Stimulated activated naive CD4-positive, alpha-beta T cell (primary cell): ENCODE measurements around the gene USP35.
A peak's percentile ranks its signal among the peaks of the same experiment; 100 is the strongest.

Source experiments
- DNase-seq, 6 experiments: peaks; one replicate each; lab custom pipeline; 2025; lab: John Stamatoyannopoulos, UW

Gene USP35

GRCh38 chr11:78196661-78197091 lies 8.0 kb downstream of the USP35 start:
- DNase-seq = no peak

DNA sequence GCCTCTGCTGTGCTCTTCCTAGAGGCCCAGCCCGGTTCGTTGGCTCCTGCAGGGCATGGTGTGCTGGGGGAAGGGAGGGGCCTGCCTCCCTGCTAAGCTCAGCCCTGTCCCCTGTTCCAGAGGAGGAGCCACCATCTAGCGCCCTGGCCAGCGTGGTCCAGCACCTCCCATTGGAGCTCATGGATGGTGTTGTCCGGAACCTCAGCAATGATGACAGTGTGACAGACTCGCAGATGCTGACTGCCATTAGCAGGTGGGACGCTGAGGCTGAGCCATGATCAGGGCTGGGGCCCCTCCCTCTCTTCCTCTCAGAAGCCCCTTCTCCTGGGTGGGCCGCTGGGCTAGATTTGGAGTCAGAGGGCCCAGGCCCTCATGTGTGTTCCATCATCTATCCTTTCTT lies 9.1 kb downstream of the USP35 start:
- no peak for DNase-seq

DNA sequence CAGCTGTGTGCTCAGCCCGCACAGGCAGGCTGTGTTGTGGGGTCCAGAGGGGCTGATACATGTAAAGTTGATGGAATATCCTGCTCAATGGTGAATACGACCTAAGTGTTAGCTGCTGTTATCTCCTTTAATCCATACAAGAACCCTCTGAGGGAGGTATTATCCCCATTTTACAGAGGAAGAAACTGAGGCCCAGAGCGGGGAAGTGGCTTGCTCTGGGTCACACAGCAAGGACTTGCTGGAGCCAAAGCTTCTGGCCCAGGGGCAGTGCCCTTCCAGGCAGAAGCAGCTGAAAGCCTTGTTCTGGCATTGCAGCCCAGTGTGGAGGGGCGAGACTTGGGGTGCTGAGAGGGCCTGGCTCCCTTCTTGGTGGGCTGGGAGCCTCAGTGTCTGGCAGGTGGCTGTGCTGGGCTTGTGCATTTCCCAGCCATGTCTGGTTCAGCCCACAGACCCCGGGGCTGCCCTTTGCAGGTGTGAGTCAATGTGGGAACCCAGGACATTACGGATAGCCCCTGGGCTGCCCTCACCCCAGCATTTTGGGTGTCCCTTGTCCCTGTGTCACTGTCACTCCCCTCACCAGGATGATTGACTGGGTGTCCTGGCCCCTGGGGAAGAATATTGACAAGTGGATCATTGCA lies 10.4 kb downstream of the USP35 start:
- DNase-seq = no peak

DNA sequence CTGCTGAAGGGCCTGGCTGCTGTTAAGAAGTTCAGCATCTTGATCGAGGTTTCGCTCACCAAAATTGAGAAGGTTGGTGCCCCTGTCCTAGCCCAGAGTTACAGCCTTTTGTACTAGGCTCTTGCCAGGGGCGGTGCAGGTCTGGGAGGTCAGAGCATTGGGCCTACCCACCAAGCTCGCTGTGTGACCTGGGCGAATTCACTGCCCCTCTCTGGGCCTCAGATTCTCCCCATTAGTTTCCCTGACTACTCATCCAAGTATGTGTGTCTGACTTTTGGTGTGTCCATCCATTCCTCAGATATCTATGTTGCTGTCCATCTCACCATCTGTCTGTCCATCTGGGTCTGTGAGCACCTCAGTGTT lies 10.9 kb downstream of the USP35 start:
- no peak for DNase-seq

DNA sequence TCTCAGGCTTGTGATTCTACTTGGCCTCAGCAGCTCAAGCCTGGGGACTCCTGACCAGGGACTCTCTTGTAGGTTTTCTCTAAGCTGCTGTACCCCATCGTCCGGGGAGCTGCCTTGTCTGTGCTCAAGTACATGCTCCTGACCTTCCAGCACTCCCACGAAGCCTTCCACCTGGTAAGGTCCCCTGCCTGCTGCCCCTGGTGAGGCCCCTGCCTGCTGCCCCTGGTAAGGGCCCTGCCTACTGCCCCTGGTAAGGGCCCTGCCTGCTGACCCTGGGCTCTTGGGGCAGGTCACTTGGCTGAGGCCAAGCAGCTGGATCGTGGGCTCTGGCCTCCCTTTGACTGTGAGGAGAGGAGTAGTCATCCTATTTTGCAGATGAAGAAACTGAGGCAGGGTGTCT lies 11.3 kb downstream of the USP35 start:
- no peak for DNase-seq

DNA sequence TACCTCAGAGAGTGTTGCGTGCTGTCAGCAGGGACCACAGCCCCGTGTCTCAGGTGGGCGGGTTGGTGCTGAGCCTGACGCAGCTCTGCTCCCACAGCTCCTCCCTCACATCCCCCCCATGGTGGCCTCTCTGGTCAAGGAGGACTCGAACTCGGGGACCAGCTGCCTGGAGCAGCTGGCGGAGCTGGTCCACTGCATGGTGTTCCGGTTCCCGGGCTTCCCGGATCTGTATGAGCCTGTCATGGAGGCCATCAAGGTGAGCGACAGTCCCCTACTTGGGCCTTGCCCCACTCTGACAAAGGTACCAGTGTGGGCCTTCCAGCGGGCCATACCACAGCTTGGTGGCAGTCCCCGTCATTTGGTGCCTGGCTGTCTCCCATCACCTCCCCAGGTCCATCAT lies 11.8 kb downstream of the USP35 start:
- DNase-seq = no peak

GRCh38 chr11:78201096-78201818 lies 12.5 kb downstream of the USP35 start:
- peak in 2 of 6 experiments; percentile 8 to 27 for DNase-seq

DNA sequence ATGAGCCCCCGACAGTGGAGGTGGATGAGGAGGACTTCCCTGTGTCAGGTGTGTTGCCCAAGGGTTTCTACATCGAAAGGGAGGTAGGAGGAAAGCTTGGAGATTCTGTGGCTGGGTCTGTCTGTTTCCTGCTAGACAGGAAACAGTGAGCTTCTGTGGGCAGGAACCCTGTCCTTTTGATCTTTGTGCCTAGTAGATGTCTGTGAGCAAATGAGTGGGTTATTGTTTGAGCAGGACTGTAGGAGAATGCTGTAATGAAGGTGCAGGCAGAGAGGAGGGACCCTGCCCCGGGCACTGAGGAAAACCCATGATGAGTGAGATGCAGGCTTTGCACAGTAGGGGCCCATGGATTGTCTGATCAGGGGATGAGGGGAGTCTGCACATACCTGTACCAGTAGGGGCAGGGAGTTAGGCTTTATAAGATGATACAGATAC lies 14.0 kb downstream of the USP35 start:
- peak; percentile 67 to 90 (median 78) for DNase-seq

GRCh38 chr11:78203184-78203583 lies 14.5 kb downstream of the USP35 start:
- DNase-seq = peak; percentile 67 to 90 (median 77)

GRCh38 chr11:78205256-78205655 lies 16.5 kb downstream of the USP35 start:
- no peak for DNase-seq

- DNase-seq = no peak
Observed at GRCh38 chr11:78205691-78206090, 17.0 kb downstream of the USP35 start.

DNA sequence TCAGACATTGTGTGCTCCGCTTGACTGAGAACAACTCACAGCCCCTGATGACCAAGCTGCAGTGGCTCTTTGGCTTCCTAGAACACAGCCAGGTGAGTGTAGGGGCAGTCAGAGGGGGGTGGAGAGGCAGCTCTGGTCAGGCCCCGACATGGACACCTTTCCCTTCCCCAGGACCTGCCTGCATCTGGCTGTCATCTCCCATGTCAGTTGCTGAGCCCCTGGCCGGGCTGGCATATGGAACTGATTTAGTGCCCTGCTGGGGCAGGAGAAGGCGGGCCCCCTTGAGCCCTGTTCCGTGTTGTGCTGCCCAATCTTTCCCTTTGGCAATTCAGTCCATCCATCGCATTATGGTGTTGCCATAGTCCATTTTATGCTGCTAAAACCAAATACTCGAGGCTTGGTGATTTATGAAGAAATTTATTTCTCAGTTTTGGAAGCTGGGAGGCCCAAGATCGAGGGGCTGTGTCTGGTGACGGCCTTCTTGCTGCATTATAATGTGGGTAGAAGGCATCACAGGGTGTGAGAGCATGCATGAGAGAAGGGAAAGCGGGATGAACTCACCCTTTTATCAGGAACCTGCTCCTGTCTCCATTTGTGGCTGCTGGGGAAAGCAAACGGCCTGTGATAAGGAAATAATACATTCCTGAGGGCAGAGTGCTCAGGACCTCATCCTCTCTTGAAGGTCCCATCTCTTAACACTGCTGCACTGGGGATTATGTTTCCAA lies 19.0 kb downstream of the USP35 start:
- no peak for DNase-seq

DNA sequence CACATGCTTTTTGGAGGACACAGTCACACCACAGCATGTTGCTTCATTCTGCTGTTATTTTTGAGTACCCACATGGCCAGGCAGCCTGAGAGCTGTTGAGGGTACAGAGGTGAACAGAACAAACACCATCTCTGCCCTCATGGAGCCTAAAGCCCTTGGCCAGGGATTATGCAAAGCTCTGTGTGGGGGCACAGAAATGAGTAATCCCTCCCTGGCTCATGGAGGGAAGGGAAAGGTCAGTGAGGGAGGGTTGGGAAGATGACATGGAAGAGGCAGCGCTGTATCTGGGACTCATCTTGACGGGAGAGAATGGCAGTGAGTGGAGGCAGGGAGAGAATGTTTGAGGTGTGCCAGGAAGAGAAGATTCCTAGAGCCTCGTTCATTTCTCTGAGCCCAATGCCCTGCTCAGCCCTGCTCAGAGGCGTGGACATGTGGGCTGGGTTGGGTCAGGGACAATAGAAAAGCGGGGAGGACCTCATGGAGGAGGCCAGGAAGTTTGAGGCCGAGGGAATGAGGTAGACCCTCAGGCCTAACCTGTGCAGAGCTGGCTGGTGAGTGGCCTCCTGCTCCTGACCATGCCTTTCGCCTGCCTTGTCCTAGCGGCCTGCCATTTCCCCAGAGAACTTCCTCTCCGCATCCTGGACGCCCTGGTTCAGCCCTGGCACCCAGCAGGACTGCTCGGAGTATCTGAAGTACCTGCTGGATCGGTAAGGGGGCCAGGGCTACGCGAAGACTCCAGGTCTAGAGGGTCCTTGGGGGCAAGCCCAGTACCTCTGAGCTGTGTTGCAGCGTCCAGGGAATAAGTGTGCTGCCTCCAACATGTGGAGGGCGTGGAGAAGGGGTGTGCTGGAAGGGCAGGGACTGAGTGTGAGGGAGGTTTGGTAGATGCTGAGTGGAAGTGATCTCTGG lies 19.8 kb downstream of the USP35 start:
- DNase-seq = no peak

- no peak for DNase-seq
Observed at GRCh38 chr11:78209478-78209877, 20.8 kb downstream of the USP35 start.

DNA sequence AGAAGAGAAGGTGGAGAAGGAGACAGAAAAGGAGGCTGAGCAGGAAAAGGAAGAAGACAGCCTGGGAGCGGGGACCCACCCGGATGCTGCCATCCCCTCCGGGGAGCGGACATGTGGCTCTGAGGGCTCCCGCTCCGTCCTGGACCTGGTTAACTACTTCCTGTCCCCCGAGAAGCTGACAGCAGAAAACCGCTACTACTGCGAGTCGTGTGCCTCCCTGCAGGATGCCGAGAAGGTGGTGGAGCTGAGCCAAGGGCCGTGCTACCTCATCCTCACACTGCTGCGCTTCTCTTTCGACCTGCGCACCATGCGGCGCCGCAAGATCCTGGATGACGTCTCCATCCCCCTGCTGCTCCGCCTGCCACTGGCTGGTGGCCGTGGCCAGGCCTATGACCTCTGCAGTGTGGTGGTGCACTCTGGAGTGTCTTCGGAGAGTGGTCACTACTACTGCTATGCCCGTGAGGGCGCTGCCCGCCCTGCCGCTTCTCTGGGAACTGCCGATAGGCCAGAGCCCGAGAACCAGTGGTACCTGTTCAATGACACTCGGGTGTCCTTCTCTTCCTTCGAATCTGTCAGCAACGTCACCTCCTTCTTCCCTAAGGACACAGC lies 21.4 kb downstream of the USP35 start:
- DNase-seq = no peak

GRCh38 chr11:78211565-78211964 lies 22.8 kb downstream of the USP35 start:
- no peak for DNase-seq

DNA sequence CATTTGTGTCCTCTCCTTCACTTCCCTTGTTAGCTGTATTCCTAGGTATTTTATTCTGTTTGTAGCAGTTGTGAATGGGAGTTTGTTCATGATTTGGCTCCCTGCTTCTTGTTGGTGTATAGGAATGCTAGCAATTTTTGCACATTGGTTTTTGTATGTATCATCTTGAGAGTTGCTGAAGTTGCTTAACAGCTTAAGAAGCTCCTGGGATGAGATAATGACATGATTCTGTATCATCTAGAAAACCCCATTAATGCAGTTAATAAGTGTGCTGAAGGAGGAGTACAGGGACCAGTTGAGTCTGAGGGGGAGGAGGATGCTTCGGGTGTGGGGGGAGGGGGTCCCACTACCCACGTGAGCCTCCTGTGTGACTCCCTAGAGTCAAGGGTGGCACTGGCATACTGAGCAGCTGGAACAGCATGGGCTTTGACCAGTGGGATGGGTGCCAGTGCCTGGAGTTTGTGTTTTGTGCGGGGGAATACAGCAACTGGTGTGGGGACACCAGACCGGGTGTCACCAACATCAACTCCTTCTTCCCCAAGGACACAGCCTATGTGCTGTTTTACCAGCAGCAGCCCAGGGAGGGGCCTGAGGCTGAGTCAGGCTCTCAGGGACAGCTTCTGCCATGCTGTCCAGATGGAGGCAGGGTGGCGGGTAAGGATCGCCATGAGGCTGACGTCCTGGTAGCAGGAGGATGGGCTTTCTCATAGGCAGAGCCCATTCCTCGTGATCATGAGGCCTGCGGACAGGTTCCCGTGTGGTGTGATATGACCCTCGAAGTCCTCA lies 24.1 kb downstream of the USP35 start:
- no peak for DNase-seq

DNA sequence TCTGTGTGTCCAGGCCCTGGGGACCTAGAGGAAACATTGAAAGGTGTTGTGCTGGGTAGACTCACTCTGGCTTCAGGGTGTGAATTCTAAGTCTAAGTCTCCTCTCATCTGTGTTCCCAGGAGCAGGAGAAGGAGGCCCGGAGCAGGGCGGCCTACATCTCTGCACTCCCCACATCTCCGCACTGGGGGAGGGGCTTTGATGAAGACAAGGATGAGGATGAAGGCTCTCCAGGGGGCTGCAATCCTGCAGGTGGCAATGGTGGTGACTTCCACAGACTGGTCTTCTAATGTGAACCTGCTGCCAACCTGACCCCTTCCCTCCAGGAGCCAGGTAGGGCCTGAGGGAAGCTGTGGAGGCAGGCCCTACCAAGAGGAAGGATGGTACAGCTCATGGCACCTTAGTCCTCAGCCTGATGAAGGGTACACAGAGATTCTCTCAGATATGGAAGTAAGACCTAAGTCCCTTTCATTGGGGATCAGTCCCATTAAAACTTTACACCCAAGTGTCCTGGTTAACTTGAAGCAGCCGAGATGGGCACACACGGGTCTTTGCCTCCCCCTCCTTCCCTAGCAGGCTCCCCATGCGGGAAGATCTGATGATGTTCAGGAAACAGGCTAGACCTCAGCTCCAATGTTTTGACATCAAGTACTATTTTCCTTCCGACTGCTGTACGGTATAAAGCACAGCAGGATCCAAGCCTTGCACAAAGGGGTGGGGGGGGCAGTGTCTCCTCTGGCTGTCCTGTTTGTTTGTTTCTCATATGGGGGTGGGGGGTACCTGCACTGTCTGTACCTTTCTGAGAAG lies 25.0 kb downstream of the USP35 start:
- DNase-seq = no peak

- no peak for DNase-seq
Observed at GRCh38 chr11:78214331-78215194, 25.8 kb downstream of the USP35 start.
